WTC11 (cell line): Measurements from ENCODE around the gene CENPK.

ENCODE experiments used
- ESRRA ChIP-seq: sonication (generic); formaldehyde crosslinking; IDR thresholded peaks from 2 replicates; pipeline ENCODE4 v1.8.1; 2022; ENCODE audit warnings: mild to moderate bottlenecking, missing genetic modification reagents, borderline replicate concordance
- PRRX2 ChIP-seq: fragments of 250-450 bp; sonication (Bioruptor Pico); IDR thresholded peaks from 2 replicates; pipeline ENCODE4 v1.8.0; 2021; ENCODE audit warnings: mild to moderate bottlenecking
- TF ChIP-seq, protein P1 (sequence below): sonication (generic); formaldehyde crosslinking; IDR thresholded peaks from 2 replicates; pipeline ENCODE4 v1.8.1; 2023; ENCODE audit warnings: mild to moderate bottlenecking, missing genetic modification reagents, moderate library complexity

DNA sequence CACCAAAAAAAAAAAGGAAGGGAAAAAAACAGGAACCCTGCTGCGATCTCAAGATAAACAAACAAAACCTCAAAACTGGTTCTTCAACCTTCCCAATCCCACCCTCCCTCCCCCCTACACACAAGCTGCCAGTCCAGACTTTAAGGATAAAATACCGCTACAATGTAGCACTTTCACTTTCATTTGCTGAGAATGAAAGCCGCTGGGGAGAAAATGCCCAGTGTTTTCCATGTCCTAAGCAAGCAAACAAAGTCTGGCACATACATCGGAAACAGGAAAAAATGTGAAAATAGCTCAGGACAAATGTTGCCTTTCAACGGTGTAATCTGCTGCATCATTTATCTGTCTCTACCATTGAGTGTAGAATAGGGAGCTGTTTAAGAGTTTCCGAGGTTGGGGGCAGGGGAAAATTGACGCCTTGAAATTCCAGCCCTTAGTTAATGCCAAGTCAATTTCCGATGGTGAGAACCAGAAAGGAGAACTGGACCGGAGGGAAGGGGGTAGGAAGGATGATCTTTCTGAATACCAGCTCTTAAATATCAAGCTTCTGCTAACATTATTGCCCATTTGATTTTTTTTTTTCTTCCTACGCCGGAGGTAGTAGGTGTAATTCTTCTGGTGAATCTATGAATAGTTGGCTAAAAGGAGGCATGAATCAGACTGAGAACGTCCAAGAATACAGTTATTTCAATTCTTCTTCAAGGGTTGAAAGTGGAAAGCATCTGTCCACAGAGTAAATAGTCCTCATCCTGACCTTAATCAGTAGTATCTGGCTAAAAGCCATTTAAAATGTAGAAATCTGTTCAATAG lies 80.0 kb downstream of the CENPK start:
- TF ChIP-seq PRRX2 (no peak), ESRRA (CRISPR knock-in tag) (no peak)
- TF ChIP-seq, protein P1, sequence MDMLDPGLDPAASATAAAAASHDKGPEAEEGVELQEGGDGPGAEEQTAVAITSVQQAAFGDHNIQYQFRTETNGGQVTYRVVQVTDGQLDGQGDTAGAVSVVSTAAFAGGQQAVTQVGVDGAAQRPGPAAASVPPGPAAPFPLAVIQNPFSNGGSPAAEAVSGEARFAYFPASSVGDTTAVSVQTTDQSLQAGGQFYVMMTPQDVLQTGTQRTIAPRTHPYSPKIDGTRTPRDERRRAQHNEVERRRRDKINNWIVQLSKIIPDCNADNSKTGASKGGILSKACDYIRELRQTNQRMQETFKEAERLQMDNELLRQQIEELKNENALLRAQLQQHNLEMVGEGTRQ: no peak
